K562 (cell line): ENCODE data around the gene KCNH2. TPM values are rescaled to one million over a fixed set of nuclear protein-coding genes. Genes with fewer than 3 reads are reported as not detected.

Experiments
- CBFA2T2 ChIP-seq: fragments of 450-650 bp; conservative IDR thresholded peaks from 2 replicates; pipeline ENCODE4 v1.6.1; 2017; ENCODE audit warnings: mild to moderate bottlenecking
- HCFC1 ChIP-seq: IDR thresholded peaks from 2 replicates; pipeline ENCODE4 v1.6.1; 2012; ENCODE audit warnings: low read depth, low read length, improper control_type of control experiment
- HEY1 ChIP-seq: fragments of 250-450 bp; sonication (Bioruptor Pico); IDR thresholded peaks from 2 replicates; pipeline ENCODE4 v1.5.0; 2020; ENCODE audit warnings: mild to moderate bottlenecking, moderate library complexity, borderline replicate concordance
- NFIX ChIP-seq: fragments of 250-450 bp; sonication (Bioruptor Pico); IDR thresholded peaks from 2 replicates; pipeline ENCODE4 v1.4.0; 2020; ENCODE audit warnings: low read depth, mild to moderate bottlenecking, moderate library complexity
- PTRF ChIP-seq: fragments of 450-650 bp; IDR thresholded peaks from 2 replicates; pipeline ENCODE4 v1.6.1; 2016; ENCODE audit warnings: mild to moderate bottlenecking, missing genetic modification characterization, missing compliant biosample characterization
- TAF9B ChIP-seq: fragments of 450-650 bp; IDR thresholded peaks from 2 replicates; pipeline ENCODE4 v1.6.1; 2018; ENCODE audit warnings: mild to moderate bottlenecking; ENCODE audit not compliant: partially characterized antibody
- ZNF507 ChIP-seq: conservative IDR thresholded peaks from 2 replicates; pipeline ENCODE4 v1.6.1; 2017; ENCODE audit warnings: missing genetic modification characterization, missing compliant biosample characterization
- ZNF551 ChIP-seq: fragments of 250-450 bp; sonication (Bioruptor Pico); IDR thresholded peaks from 2 replicates; pipeline ENCODE4 v1.5.0; 2021; ENCODE audit warnings: mild to moderate bottlenecking, moderate library complexity
- polyA plus RNA-seq, 8 experiments: library from polyadenylated mRNA; depleted of rRNA in 4 of 8; stranded (reverse) in 5 of 8; unstranded in 3 of 8; fragments of >200 nt; fragmentation: Nextera tagmentation in 2 of 8; fragmentation: Illumina TruSeq in 1 of 8; extraction: Ambion mirVana in 2 of 8; extraction: Trizol in 1 of 8; gene quantifications; 2 replicates each; pipeline versions ENCODE4 v1.2.1 to v1.2.3, GENCODE V29; 2011 to 2014; ENCODE audit warnings: inconsistent platforms in 1 of 8, missing spikeins in 1 of 8
- total RNA-seq, 7 experiments: library from RNA; depleted of rRNA in 6 of 7; stranded (reverse); fragments of >200 nt in 6 of 7; fragmentation: Illumina TruSeq in 2 of 7; extraction: Trizol in 2 of 7; gene quantifications; 2 replicates each; pipeline versions ENCODE4 v1.2.1 to v1.2.3, GENCODE V29; 2011 to 2021; ENCODE audit warnings: low replicate concordance in 1 of 7
- TF ChIP-seq, protein P1 (sequence below): sonication (generic); formaldehyde crosslinking; IDR thresholded peaks from 2 replicates; pipeline ENCODE4 v1.4.0; 2020; ENCODE audit warnings: mild to moderate bottlenecking, missing genetic modification reagents
- TF ChIP-seq, protein P2 (sequence below), 2 experiments: fragments of 200-800 bp in 1 of 2; sonication (Bioruptor generic) in 1 of 2; sonication (generic) in 1 of 2; formaldehyde crosslinking in 1 of 2; IDR thresholded peaks in 1 of 2; conservative IDR thresholded peaks in 1 of 2; 2 replicates each; pipeline versions ENCODE4 v1.5.0 to v1.6.1; 2016 to 2020; ENCODE audit warnings: missing compliant biosample characterization in 1 of 2, missing genetic modification characterization in 1 of 2, missing genetic modification reagents in 1 of 2
- TF ChIP-seq, protein P3 (sequence below): sonication (generic); formaldehyde crosslinking; IDR thresholded peaks from 2 replicates; pipeline ENCODE4 v1.8.1; 2023; ENCODE audit warnings: mild to moderate bottlenecking, missing genetic modification reagents, moderate library complexity
- TF ChIP-seq, protein P4 (sequence below): fragments of 200-800 bp; sonication (Bioruptor generic); IDR thresholded peaks from 2 replicates; pipeline ENCODE4 v1.6.1; 2017; ENCODE audit warnings: missing genetic modification characterization, missing compliant biosample characterization

Gene KCNH2
- total and polyA plus RNA-seq, 9 of the 15 experiments (the other 6 are each of a cell fraction or from before 2014, with no cell fraction given), result 18.1 to 368 (median 218) TPM

DNA sequence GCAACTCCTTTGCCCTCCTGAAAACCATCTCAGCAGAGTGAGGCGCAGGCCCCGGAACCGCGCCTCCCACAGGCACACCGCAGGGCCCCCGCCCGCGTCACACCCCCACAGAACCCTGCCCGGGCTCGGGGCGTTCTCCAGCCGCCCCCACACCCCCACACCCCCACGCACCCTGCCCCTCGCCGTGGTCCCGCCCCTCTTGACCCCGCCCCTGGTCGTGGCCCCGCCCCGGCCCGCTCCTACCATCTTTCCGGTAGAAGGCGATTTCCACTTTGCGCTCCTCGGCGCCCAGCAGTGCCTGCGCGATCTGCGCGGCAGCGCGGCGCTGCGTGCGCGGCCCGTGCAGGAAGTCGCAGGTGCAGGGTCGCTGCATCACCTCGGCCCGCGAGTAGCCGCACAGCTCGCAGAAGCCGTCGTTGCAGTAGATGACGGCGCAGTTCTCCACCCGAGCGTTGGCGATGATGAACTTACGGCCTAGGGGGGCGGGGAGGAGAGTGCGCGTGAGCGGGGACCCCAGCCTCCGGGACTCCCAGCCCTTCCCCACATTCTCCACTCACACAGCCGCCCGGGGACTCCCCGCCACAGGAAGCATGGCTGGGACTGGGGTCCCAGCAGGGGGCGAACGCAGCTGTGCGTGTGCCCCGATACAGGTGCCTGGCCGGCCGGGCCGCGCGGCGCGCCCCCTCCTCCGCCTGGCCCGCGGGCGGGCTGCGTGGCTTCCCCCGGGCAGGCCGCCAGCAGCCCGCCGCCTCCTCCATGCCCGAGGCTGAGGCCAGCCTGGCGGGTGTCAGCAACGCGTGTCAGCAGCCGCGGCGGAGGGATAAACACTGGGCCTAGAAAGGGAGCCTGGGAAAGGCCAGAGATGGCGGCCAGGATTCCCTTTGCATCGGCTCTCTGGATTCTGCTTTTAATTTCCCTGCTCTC, 3.4 kb downstream of the KCNH2 start (continued):
- TF ChIP-seq, protein P1, sequence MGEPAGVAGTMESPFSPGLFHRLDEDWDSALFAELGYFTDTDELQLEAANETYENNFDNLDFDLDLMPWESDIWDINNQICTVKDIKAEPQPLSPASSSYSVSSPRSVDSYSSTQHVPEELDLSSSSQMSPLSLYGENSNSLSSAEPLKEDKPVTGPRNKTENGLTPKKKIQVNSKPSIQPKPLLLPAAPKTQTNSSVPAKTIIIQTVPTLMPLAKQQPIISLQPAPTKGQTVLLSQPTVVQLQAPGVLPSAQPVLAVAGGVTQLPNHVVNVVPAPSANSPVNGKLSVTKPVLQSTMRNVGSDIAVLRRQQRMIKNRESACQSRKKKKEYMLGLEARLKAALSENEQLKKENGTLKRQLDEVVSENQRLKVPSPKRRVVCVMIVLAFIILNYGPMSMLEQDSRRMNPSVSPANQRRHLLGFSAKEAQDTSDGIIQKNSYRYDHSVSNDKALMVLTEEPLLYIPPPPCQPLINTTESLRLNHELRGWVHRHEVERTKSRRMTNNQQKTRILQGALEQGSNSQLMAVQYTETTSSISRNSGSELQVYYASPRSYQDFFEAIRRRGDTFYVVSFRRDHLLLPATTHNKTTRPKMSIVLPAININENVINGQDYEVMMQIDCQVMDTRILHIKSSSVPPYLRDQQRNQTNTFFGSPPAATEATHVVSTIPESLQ (CRISPR knock-in tag), result 0 out of 2 replicates have a peak, but pooled peaks have one; percentile 40
- TF ChIP-seq, protein P2, sequence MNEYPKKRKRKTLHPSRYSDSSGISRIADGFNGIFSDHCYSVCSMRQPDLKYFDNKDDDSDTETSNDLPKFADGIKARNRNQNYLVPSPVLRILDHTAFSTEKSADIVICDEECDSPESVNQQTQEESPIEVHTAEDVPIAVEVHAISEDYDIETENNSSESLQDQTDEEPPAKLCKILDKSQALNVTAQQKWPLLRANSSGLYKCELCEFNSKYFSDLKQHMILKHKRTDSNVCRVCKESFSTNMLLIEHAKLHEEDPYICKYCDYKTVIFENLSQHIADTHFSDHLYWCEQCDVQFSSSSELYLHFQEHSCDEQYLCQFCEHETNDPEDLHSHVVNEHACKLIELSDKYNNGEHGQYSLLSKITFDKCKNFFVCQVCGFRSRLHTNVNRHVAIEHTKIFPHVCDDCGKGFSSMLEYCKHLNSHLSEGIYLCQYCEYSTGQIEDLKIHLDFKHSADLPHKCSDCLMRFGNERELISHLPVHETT (CRISPR knock-in tag; conservative IDR thresholded peaks at IDR 0.05 in 1 of 2, IDR thresholded peaks at IDR 0.05 in 1 of 2), result no peak
- TF ChIP-seq, protein P3, sequence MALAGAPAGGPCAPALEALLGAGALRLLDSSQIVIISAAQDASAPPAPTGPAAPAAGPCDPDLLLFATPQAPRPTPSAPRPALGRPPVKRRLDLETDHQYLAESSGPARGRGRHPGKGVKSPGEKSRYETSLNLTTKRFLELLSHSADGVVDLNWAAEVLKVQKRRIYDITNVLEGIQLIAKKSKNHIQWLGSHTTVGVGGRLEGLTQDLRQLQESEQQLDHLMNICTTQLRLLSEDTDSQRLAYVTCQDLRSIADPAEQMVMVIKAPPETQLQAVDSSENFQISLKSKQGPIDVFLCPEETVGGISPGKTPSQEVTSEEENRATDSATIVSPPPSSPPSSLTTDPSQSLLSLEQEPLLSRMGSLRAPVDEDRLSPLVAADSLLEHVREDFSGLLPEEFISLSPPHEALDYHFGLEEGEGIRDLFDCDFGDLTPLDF (CRISPR knock-in tag), result peak; percentile 43; the same call in 1 of the 2 replicates
- TF ChIP-seq HCFC1 (no peak), TAF9B (no peak), HEY1 (no peak), ZNF551 (CRISPR knock-in tag) (no peak), ZNF507 (tag) (no peak), CBFA2T2 (no peak), PTRF (tag) (no peak), NFIX (CRISPR knock-in tag) (no peak)
- TF ChIP-seq, protein P4, sequence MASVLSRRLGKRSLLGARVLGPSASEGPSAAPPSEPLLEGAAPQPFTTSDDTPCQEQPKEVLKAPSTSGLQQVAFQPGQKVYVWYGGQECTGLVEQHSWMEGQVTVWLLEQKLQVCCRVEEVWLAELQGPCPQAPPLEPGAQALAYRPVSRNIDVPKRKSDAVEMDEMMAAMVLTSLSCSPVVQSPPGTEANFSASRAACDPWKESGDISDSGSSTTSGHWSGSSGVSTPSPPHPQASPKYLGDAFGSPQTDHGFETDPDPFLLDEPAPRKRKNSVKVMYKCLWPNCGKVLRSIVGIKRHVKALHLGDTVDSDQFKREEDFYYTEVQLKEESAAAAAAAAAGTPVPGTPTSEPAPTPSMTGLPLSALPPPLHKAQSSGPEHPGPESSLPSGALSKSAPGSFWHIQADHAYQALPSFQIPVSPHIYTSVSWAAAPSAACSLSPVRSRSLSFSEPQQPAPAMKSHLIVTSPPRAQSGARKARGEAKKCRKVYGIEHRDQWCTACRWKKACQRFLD (CRISPR knock-in tag), result no peak
